HG03575 (cell line): ENCODE data around the gene FNDC8.
"Not testable (repeated sequence)": the region's sequence is repeated elsewhere in the genome, so short reads cannot be mapped to it uniquely, and the experiment has no call there.

Source experiments
- ATAC-seq: cut with Tn5 transposase; IDR thresholded peaks from one replicate; pipeline ENCODE4 v1.9.1; 2021; ENCODE audit not compliant: unreplicated experiment, insufficient number of reproducible peaks, low FRiP score; ENCODE audit errors: extremely low read depth

FNDC8 gene

GRCh38 chr17:35132816-35133550 lies 11.6 kb downstream of the FNDC8 start:
- no peak for ATAC-seq

GRCh38 chr17:35135322-35135721 lies 13.9 kb downstream of the FNDC8 start:
- ATAC-seq = no peak

GRCh38 chr17:35138218-35138617 lies 16.8 kb downstream of the FNDC8 start:
- no peak for ATAC-seq

- ATAC-seq = no peak
Measured at GRCh38 chr17:35141681-35142466, 20.5 kb downstream of the FNDC8 start, which contains the start of gene NLE1. Gene NLE1 (minus strand): TSS chr17:35142303. CDS start chr17:35142275, 28 bp downstream.

GRCh38 chr17:35142467-35142796 lies 21.0 kb downstream of the FNDC8 start:
- ATAC-seq = no peak

GRCh38 chr17:35144840-35145239 lies 23.4 kb downstream of the FNDC8 start:
- ATAC-seq = no peak

- no peak for ATAC-seq
Measured at GRCh38 chr17:35146214-35146833, 24.9 kb downstream of the FNDC8 start.

- no peak for ATAC-seq
Measured at GRCh38 chr17:35147375-35147905, 26.0 kb downstream of the FNDC8 start, which contains the start of gene UNC45B. Gene UNC45B (plus strand): TSS chr17:35147817. CDS start chr17:35148264, 447 bp downstream.

GRCh38 chr17:35148144-35148543 lies 26.7 kb downstream of the FNDC8 start:
- no peak for ATAC-seq

- ATAC-seq = no peak
Measured at GRCh38 chr17:35149941-35150340, 28.5 kb downstream of the FNDC8 start.

- not testable (repeated sequence) for ATAC-seq
Measured at GRCh38 chr17:35151080-35151479, 29.7 kb downstream of the FNDC8 start.

- ATAC-seq = no peak
Measured at GRCh38 chr17:35152421-35153140, 31.2 kb downstream of the FNDC8 start.

GRCh38 chr17:35154196-35155165 lies 33.1 kb downstream of the FNDC8 start:
- ATAC-seq = no peak

- no peak for ATAC-seq
Measured at GRCh38 chr17:35155246-35155645, 33.8 kb downstream of the FNDC8 start.

- no peak for ATAC-seq
Measured at GRCh38 chr17:35159940-35160339, 38.5 kb downstream of the FNDC8 start.

- ATAC-seq = no peak
Measured at GRCh38 chr17:35160354-35161201, 39.2 kb downstream of the FNDC8 start.

GRCh38 chr17:35161281-35161761 lies 39.9 kb downstream of the FNDC8 start:
- ATAC-seq = no peak
